Stimulated activated CD8-positive, alpha-beta memory T cell treated with anti-CD3 and anti-CD28 coated beads, Interleukin-15, amount 100 ng/mL, for 4 hours (primary cell): ENCODE measurements around the gene TM4SF5.

ENCODE experiments used
- DNase-seq, 2 donors: peaks; one replicate each; pipeline ENCODE4 v3.0.0-alpha.2; 2020; ENCODE audit warnings: low read depth in 2 of 2

Gene TM4SF5

GRCh38 chr17:4747847-4748246 lies 23.8 kb upstream of the TM4SF5 start:
- no peak for DNase-seq

GRCh38 chr17:4748686-4749085 lies 23.0 kb upstream of the TM4SF5 start:
- DNase-seq: no peak

GRCh38 chr17:4750606-4751005 lies 21.1 kb upstream of the TM4SF5 start:
- no peak for DNase-seq

- no peak for DNase-seq
Measured at GRCh38 chr17:4751932-4752331, 19.8 kb upstream of the TM4SF5 start.

GRCh38 chr17:4753392-4753791 lies 18.3 kb upstream of the TM4SF5 start:
- no peak for DNase-seq

GRCh38 chr17:4759776-4760236 lies 11.9 kb upstream of the TM4SF5 start:
- no peak for DNase-seq

GRCh38 chr17:4764595-4764994 lies 7.1 kb upstream of the TM4SF5 start:
- no peak for DNase-seq

- no peak for DNase-seq
Measured at GRCh38 chr17:4766201-4766600, 5.5 kb upstream of the TM4SF5 start.

GRCh38 chr17:4766723-4767122 lies 5.0 kb upstream of the TM4SF5 start:
- DNase-seq: no peak

- no peak for DNase-seq
Measured at GRCh38 chr17:4768298-4768697, 3.4 kb upstream of the TM4SF5 start.

GRCh38 chr17:4769628-4770027 lies 2.1 kb upstream of the TM4SF5 start:
- no peak for DNase-seq

GRCh38 chr17:4772235-4772613 lies 538 bp downstream of the TM4SF5 start:
- DNase-seq: no peak

- DNase-seq: no peak
Measured at GRCh38 chr17:4777969-4778760, 6.5 kb downstream of the TM4SF5 start.

GRCh38 chr17:4780325-4780955 lies 8.8 kb downstream of the TM4SF5 start:
- no peak for DNase-seq

- no peak for DNase-seq
Measured at GRCh38 chr17:4782652-4783051, 11.0 kb downstream of the TM4SF5 start.

GRCh38 chr17:4785311-4786105 lies 13.8 kb downstream of the TM4SF5 start:
- no peak for DNase-seq

GRCh38 chr17:4786106-4786511 lies 14.4 kb downstream of the TM4SF5 start, which contains the start of gene VMO1:
VMO1 (minus strand) TSS chr17:4786364; CDS start chr17:4786352, 12 bp downstream.
- no peak for DNase-seq

GRCh38 chr17:4786516-4786915 lies 14.8 kb downstream of the TM4SF5 start:
- DNase-seq: no peak

GRCh38 chr17:4788159-4788806 lies 16.6 kb downstream of the TM4SF5 start:
- no peak for DNase-seq

- DNase-seq: no peak
Measured at GRCh38 chr17:4788807-4789700, 17.4 kb downstream of the TM4SF5 start, which contains the start of gene GLTPD2. GLTPD2 (plus strand) TSS chr17:4788964; CDS start chr17:4789012, 48 bp downstream.

GRCh38 chr17:4789701-4789950 lies 17.9 kb downstream of the TM4SF5 start:
- DNase-seq: no peak
